GM23338 (cell line): ENCODE measurements around the gene S100PBP. TPM values are rescaled to one million over a fixed set of nuclear protein-coding genes. Genes with fewer than 3 reads are reported as not detected.

ENCODE experiments used
- ATAC-seq: fragments of 200-7000 bp; cut with Tn5 transposase; 3 replicates; pipeline ENCODE4 v1.9.1; 2020
- DNase-seq: peaks from one replicate; pipeline ENCODE4 v3.0.0-alpha.2; 2015; ENCODE audit warnings: low spot score
- H2AFZ ChIP-seq: fragments of 200-600 bp; sonication (generic); 2 replicates; pipeline ENCODE4 v1.8.0; 2016; ENCODE audit warnings: antibody characterized with exemption, mild to moderate bottlenecking, moderate library complexity
- H3F3A ChIP-seq: fragments of 200-600 bp; sonication (generic); replicated peaks from 2 replicates; pipeline ENCODE4 v1.8.0; 2017; ENCODE audit warnings: antibody characterized with exemption, mixed run types, low read depth
- H3K27ac ChIP-seq: fragments of 200-600 bp; sonication (generic); 2 replicates; pipeline ENCODE4 v1.6.1; 2016; ENCODE audit warnings: low read depth
- H3K27me3 ChIP-seq: fragments of 200-600 bp; sonication (generic); 2 replicates; pipeline ENCODE4 v1.8.0; 2016; ENCODE audit warnings: mild to moderate bottlenecking, mixed run types, moderate library complexity; ENCODE audit not compliant: insufficient read depth
- H3K36me3 ChIP-seq: fragments of 200-600 bp; sonication (generic); 2 replicates; pipeline ENCODE4 v1.8.0; 2016; ENCODE audit warnings: mild to moderate bottlenecking; ENCODE audit not compliant: insufficient read depth
- H3K4me1 ChIP-seq: fragments of 200-600 bp; sonication (generic); 2 replicates; pipeline ENCODE4 v1.8.0; 2016; ENCODE audit warnings: mild to moderate bottlenecking, moderate library complexity; ENCODE audit not compliant: insufficient read depth
- H3K4me2 ChIP-seq: fragments of 200-600 bp; sonication (generic); 2 replicates; pipeline ENCODE4 v1.7.1; 2017; ENCODE audit warnings: mixed run types
- H3K4me3 ChIP-seq: fragments of 200-600 bp; sonication (generic); 2 replicates; pipeline ENCODE4 v1.6.1; 2016; ENCODE audit warnings: mixed run types
- H3K79me2 ChIP-seq: fragments of 200-600 bp; sonication (generic); replicated peaks from 2 replicates; pipeline ENCODE4 v1.8.0; 2017; ENCODE audit warnings: mild to moderate bottlenecking; ENCODE audit not compliant: insufficient read depth
- H3K9me2 ChIP-seq: fragments of 200-600 bp; sonication (generic); 2 replicates; pipeline ENCODE4 v1.8.0; 2017; ENCODE audit not compliant: insufficient read depth
- H4K20me1 ChIP-seq: fragments of 200-600 bp; sonication (generic); replicated peaks from 2 replicates; pipeline ENCODE4 v1.8.0; 2017; ENCODE audit warnings: mild to moderate bottlenecking; ENCODE audit not compliant: insufficient read depth
- H3K27ac Mint-ChIP-seq: 2 replicates; pipeline ENCODE4 v1.8.0; 2020; ENCODE audit warnings: inconsistent platforms, mild to moderate bottlenecking, moderate library complexity, mixed read lengths
- H3K27me3 Mint-ChIP-seq: 3 replicates; pipeline ENCODE4 v1.8.0; 2022; ENCODE audit warnings: low read depth, mild to moderate bottlenecking, moderate library complexity, mixed read lengths, inconsistent platforms; ENCODE audit not compliant: insufficient read depth, poor library complexity
- H3K36me3 Mint-ChIP-seq: 3 replicates; pipeline ENCODE4 v1.8.0; 2021; ENCODE audit warnings: low read depth, mild to moderate bottlenecking, inconsistent platforms, moderate library complexity, mixed read lengths
- H3K4me1 Mint-ChIP-seq: 3 replicates; pipeline ENCODE4 v1.8.0; 2020; ENCODE audit warnings: mild to moderate bottlenecking, inconsistent platforms, mixed read lengths
- H3K4me3 Mint-ChIP-seq: 3 replicates; pipeline ENCODE4 v1.8.0; 2021; ENCODE audit warnings: moderate library complexity, mild to moderate bottlenecking, inconsistent platforms, mixed read lengths
- H3K9me3 Mint-ChIP-seq: 3 replicates; pipeline ENCODE4 v1.8.0; 2020; ENCODE audit warnings: moderate library complexity, mild to moderate bottlenecking, inconsistent platforms, mixed read lengths
- CREB1 ChIP-seq: fragments of 250-450 bp; sonication (Bioruptor Pico); IDR thresholded peaks from 2 replicates; pipeline ENCODE4 v1.5.0; 2020; ENCODE audit warnings: low read depth, mild to moderate bottlenecking, moderate library complexity
- EZH2 ChIP-seq: fragments of 200-600 bp; sonication (generic); IDR thresholded peaks from one replicate; pipeline ENCODE4 v1.8.0; 2017; ENCODE audit warnings: antibody characterized with exemption, mild to moderate bottlenecking, low read depth; ENCODE audit not compliant: unreplicated experiment
- EZH2phosphoT487 ChIP-seq: fragments of 200-600 bp; sonication (generic); IDR thresholded peaks from one replicate; pipeline ENCODE4 v1.8.1; 2018; ENCODE audit warnings: antibody characterized with exemption; ENCODE audit not compliant: unreplicated experiment
- JUNB ChIP-seq: IDR thresholded peaks from one replicate; pipeline ENCODE4 v1.6.1; 2016; ENCODE audit warnings: antibody characterized with exemption; ENCODE audit not compliant: unreplicated experiment
- NANOG ChIP-seq: IDR thresholded peaks from 2 replicates; pipeline ENCODE4 v1.6.1; 2016; ENCODE audit warnings: antibody characterized with exemption, borderline replicate concordance
- POLR2AphosphoS5 ChIP-seq: IDR thresholded peaks from 2 replicates; pipeline ENCODE4 v1.6.1; 2016; ENCODE audit warnings: antibody characterized with exemption, low read depth
- STAT1 ChIP-seq: IDR thresholded peaks from one replicate; pipeline ENCODE4 v1.6.1; 2016; ENCODE audit warnings: antibody characterized with exemption; ENCODE audit not compliant: unreplicated experiment
- ZNF114 ChIP-seq: fragments of 250-450 bp; sonication (Bioruptor Pico); IDR thresholded peaks from 2 replicates; pipeline ENCODE4 v1.5.0; 2020; ENCODE audit warnings: mild to moderate bottlenecking, moderate library complexity
- ZNF331 ChIP-seq: fragments of 250-450 bp; sonication (Bioruptor Pico); IDR thresholded peaks from 2 replicates; pipeline ENCODE4 v1.5.0; 2020; ENCODE audit warnings: low read depth, mild to moderate bottlenecking, moderate library complexity
- polyA plus RNA-seq: library from polyadenylated mRNA; unstranded; fragments of >200 nt; fragmentation: Nextera tagmentation; extraction: Ambion mirVana; gene quantifications from 2 replicates; pipeline ENCODE4 v1.2.1, GENCODE V29; 2016
- total RNA-seq: library from RNA; depleted of rRNA; stranded (reverse); fragments of >200 nt; shearing (Covaris generic); gene quantifications from 2 replicates; pipeline ENCODE4 v1.2.3, GENCODE V29; 2014
- TF ChIP-seq, protein P1 (sequence below): IDR thresholded peaks from 2 replicates; pipeline ENCODE4 v1.6.1; 2016; ENCODE audit warnings: antibody characterized with exemption
- TF ChIP-seq, protein P2 (sequence below): IDR thresholded peaks from one replicate; pipeline ENCODE4 v1.6.1; 2018; ENCODE audit warnings: antibody characterized with exemption; ENCODE audit not compliant: unreplicated experiment

The S100PBP gene
- total and polyA plus RNA-seq, 2 experiments from 2014 or later = 30.6 to 65.2 TPM

DNA sequence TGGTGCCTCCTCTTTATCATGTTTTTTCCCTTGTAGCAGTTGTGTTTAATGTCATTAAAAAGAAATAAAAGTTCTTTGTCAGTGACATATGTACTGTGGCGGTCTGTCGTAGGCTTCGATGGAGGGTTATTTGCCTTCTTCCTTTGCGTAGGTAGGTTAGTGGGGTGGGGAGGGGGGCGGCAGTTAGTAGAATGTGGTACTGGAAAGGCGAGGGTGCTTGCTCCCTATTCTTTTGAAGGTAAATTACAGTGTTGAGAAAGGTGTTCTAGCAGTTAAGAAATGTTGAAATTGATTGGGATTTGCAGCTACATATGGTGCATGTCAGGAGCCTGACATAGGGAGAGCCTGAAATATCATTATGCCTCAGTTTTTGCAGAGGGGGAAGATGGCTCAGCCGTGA lies 41.3 kb downstream of the S100PBP start (continued):
- no peak for TF ChIP-seq NANOG
- TF ChIP-seq EZH2 = no peak
- no peak for TF ChIP-seq ZNF114 (CRISPR knock-in tag)
- TF ChIP-seq JUNB = no peak
- TF ChIP-seq ZNF331 (CRISPR knock-in tag) = no peak
- TF ChIP-seq, protein P1, sequence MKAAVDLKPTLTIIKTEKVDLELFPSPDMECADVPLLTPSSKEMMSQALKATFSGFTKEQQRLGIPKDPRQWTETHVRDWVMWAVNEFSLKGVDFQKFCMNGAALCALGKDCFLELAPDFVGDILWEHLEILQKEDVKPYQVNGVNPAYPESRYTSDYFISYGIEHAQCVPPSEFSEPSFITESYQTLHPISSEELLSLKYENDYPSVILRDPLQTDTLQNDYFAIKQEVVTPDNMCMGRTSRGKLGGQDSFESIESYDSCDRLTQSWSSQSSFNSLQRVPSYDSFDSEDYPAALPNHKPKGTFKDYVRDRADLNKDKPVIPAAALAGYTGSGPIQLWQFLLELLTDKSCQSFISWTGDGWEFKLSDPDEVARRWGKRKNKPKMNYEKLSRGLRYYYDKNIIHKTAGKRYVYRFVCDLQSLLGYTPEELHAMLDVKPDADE = no peak
- TF ChIP-seq CREB1 (CRISPR knock-in tag) = no peak
- no peak for TF ChIP-seq STAT1

DNA sequence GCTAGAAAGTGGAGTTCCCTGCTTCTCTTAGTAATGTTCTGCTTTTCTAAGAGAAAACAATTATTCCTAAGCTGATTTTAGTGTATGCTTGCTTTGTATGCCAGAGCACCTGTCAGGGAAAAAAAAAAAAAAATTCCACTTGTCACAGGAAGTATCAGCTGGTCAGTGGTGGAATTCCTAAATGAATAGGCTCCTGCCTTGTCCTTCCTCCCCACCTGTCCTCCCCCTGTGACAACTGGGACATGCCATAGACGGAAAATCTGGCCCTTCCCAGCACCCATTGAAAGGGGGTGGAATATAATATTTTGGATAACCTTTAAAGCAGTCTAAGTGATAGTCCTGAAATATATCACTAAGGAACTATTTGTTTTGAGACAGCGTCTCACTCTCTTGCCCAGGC lies 42.5 kb downstream of the S100PBP start:
- Mint-ChIP-seq H3K4me3 (no peak overlapping the region), H3K27me3 (no peaks in the 10 kb centered on the region), H3K36me3 (peaks cover 25% of the 10 kb centered on the region), H3K9me3 (no peaks in the 10 kb centered on the region), H3K4me1 (no peaks in the 10 kb centered on the region), H3K27ac (no peak overlapping the region)
- Histone ChIP-seq H3K9me2 (no peaks in the 10 kb centered on the region), H4K20me1 (peaks cover 14% of the 10 kb centered on the region; the same call in 1 of the 2 replicates), H3K79me2 (no peaks in the 10 kb centered on the region), H3K4me1 (no peaks in the 10 kb centered on the region), H3K36me3 (peaks cover 7% of the 10 kb centered on the region; the same call in 1 of the 2 replicates), H3K27me3 (no peaks in the 10 kb centered on the region), H3K4me2 (no peak overlapping the region), H3K4me3 (no peak overlapping the region), H3F3A (no peaks in the 10 kb centered on the region), H2AFZ (no peak overlapping the region), H3K27ac (no peak overlapping the region)
- DNase-seq = no peak
- TF ChIP-seq ZNF331 (CRISPR knock-in tag) (no peak), JUNB (no peak), EZH2phosphoT487 (no peak)
- TF ChIP-seq, protein P1 = no peak
- ATAC-seq = no peak

DNA sequence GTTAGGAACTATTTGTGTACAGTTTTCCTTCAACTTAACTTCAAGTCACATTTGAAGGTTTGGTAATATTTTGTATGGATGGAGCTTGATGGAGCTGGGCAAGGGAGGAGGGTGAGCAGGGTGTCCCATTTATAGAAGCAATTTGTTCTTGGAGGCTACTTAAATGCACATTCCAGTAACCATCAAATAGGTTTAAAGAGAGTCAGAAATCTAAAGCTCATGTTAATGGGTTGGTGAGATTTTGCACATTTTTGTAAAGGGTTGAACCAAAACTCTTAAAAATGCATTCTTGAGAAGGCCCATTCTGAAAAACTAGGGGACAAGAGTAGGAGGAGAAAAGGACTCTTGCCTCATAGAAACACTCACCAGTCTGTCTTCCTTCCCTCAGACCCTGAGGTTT lies 43.1 kb downstream of the S100PBP start:
- Histone ChIP-seq H3K4me2 (no peak overlapping the region), H3K27me3 (no peaks in the 10 kb centered on the region), H4K20me1 (peaks cover 14% of the 10 kb centered on the region; the same call in 1 of the 2 replicates), H2AFZ (no peak overlapping the region), H3K4me1 (no peaks in the 10 kb centered on the region), H3K4me3 (no peak overlapping the region), H3K36me3 (peaks cover 7% of the 10 kb centered on the region; the same call in 1 of the 2 replicates), H3K79me2 (no peaks in the 10 kb centered on the region), H3F3A (no peaks in the 10 kb centered on the region), H3K9me2 (no peaks in the 10 kb centered on the region), H3K27ac (no peak overlapping the region)
- Mint-ChIP-seq H3K9me3 (no peaks in the 10 kb centered on the region), H3K27me3 (no peaks in the 10 kb centered on the region), H3K4me3 (no peak overlapping the region), H3K36me3 (peaks cover 22% of the 10 kb centered on the region), H3K4me1 (no peaks in the 10 kb centered on the region), H3K27ac (no peak overlapping the region)
- TF ChIP-seq, protein P2, sequence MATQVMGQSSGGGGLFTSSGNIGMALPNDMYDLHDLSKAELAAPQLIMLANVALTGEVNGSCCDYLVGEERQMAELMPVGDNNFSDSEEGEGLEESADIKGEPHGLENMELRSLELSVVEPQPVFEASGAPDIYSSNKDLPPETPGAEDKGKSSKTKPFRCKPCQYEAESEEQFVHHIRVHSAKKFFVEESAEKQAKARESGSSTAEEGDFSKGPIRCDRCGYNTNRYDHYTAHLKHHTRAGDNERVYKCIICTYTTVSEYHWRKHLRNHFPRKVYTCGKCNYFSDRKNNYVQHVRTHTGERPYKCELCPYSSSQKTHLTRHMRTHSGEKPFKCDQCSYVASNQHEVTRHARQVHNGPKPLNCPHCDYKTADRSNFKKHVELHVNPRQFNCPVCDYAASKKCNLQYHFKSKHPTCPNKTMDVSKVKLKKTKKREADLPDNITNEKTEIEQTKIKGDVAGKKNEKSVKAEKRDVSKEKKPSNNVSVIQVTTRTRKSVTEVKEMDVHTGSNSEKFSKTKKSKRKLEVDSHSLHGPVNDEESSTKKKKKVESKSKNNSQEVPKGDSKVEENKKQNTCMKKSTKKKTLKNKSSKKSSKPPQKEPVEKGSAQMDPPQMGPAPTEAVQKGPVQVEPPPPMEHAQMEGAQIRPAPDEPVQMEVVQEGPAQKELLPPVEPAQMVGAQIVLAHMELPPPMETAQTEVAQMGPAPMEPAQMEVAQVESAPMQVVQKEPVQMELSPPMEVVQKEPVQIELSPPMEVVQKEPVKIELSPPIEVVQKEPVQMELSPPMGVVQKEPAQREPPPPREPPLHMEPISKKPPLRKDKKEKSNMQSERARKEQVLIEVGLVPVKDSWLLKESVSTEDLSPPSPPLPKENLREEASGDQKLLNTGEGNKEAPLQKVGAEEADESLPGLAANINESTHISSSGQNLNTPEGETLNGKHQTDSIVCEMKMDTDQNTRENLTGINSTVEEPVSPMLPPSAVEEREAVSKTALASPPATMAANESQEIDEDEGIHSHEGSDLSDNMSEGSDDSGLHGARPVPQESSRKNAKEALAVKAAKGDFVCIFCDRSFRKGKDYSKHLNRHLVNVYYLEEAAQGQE = no peak
- TF ChIP-seq JUNB = no peak
- no peak for TF ChIP-seq POLR2AphosphoS5
- no peak for TF ChIP-seq ZNF331 (CRISPR knock-in tag)
- ATAC-seq = no peak
- DNase-seq = no peak
